Measurements from ENCODE around the gene WIPF2.
"Not testable (repeated sequence)": the region's sequence is repeated elsewhere in the genome, so short reads cannot be mapped to it uniquely, and the experiment has no call there.

The WIPF2 gene

GRCh38 chr17:40192961-40193360 is 26.1 kb upstream of the WIPF2 start:
- no peak for DNase-seq

GRCh38 chr17:40194821-40195220 is 24.3 kb upstream of the WIPF2 start:
- no peak for DNase-seq

GRCh38 chr17:40197550-40197949 is 21.6 kb upstream of the WIPF2 start:
- DNase-seq: no peak

GRCh38 chr17:40197965-40198456 is 21.1 kb upstream of the WIPF2 start:
- DNase-seq: not testable (repeated sequence)

GRCh38 chr17:40198576-40198975 is 20.5 kb upstream of the WIPF2 start:
- DNase-seq: no peak

- no peak for DNase-seq
Observed at GRCh38 chr17:40203131-40203530, 16.0 kb upstream of the WIPF2 start.

- DNase-seq: not testable (repeated sequence)
Observed at GRCh38 chr17:40206193-40206592, 12.9 kb upstream of the WIPF2 start.

GRCh38 chr17:40209404-40210093 is 9.6 kb upstream of the WIPF2 start:
- peak; percentile 77 for DNase-seq

GRCh38 chr17:40213914-40214313 is 5.2 kb upstream of the WIPF2 start:
- DNase-seq: not testable (repeated sequence)

GRCh38 chr17:40218006-40218739 is 931 bp upstream of the WIPF2 start:
- no peak for DNase-seq

GRCh38 chr17:40219594-40220338 is 662 bp downstream of the WIPF2 start:
- DNase-seq: peak; percentile 43

- peak; percentile 8 for DNase-seq
Observed at GRCh38 chr17:40224718-40225550, 5.8 kb downstream of the WIPF2 start.

- not testable (repeated sequence) for DNase-seq
Observed at GRCh38 chr17:40229146-40229545, 10.0 kb downstream of the WIPF2 start.

- DNase-seq: no peak
Observed at GRCh38 chr17:40230670-40231069, 11.6 kb downstream of the WIPF2 start.

- DNase-seq: not testable (repeated sequence)
Observed at GRCh38 chr17:40231928-40232327, 12.8 kb downstream of the WIPF2 start.

GRCh38 chr17:40241252-40241834 is 22.2 kb downstream of the WIPF2 start:
- peak; percentile 6 for DNase-seq

GRCh38 chr17:40242774-40243173 is 23.7 kb downstream of the WIPF2 start:
- DNase-seq: peak; percentile 56

- DNase-seq: peak; percentile 50
Observed at GRCh38 chr17:40243761-40244160, 24.7 kb downstream of the WIPF2 start.

- DNase-seq: no peak
Observed at GRCh38 chr17:40244255-40244654, 25.2 kb downstream of the WIPF2 start.

GRCh38 chr17:40247926-40248495 is 28.9 kb downstream of the WIPF2 start:
- DNase-seq: no peak

GRCh38 chr17:40248507-40248906 is 29.4 kb downstream of the WIPF2 start:
- DNase-seq: no peak

- peak; percentile 76 for DNase-seq
Observed at GRCh38 chr17:40251576-40251975, 32.5 kb downstream of the WIPF2 start.
